ENCODE data around the gene CARMIL1. TPM values are rescaled to one million over a fixed set of nuclear protein-coding genes. Genes with fewer than 3 reads are reported as not detected.
"Not testable (repeated sequence)": the region's sequence is repeated elsewhere in the genome, so short reads cannot be mapped to it uniquely, and the experiment has no call there.

CARMIL1 gene
- total RNA-seq, 1 experiment from 2014 or later, result 25.2 TPM

DNA sequence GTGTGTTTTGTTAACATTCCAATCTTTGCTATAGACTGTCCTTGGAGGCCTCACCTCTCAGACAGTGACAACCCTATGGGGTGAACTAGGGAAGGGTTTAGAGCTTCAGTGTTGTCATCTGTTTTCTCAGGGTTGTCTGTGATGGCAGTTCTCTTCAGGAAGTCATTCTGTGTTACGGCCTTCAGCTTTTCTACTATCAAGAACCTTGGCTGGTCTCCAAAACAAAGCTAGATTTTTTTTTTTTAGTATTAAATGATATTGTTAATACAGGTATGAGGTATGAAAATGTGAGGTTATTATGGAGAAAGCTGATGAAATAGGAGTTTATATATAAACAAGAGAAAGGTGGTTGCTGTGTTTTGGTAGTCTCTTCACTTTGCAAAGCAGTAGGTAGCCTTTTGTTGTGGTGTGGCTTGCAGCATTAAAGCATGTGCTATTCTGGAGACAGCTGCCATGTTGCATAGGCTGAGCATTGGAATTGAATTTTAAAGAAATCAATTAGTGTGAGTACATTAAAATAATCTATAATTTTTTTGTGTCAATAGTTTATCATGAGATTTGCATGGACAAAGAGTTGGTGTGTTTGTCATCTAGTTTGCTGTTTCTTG is 162.6 kb downstream of the CARMIL1 start:
- TF ChIP-seq, protein P1, sequence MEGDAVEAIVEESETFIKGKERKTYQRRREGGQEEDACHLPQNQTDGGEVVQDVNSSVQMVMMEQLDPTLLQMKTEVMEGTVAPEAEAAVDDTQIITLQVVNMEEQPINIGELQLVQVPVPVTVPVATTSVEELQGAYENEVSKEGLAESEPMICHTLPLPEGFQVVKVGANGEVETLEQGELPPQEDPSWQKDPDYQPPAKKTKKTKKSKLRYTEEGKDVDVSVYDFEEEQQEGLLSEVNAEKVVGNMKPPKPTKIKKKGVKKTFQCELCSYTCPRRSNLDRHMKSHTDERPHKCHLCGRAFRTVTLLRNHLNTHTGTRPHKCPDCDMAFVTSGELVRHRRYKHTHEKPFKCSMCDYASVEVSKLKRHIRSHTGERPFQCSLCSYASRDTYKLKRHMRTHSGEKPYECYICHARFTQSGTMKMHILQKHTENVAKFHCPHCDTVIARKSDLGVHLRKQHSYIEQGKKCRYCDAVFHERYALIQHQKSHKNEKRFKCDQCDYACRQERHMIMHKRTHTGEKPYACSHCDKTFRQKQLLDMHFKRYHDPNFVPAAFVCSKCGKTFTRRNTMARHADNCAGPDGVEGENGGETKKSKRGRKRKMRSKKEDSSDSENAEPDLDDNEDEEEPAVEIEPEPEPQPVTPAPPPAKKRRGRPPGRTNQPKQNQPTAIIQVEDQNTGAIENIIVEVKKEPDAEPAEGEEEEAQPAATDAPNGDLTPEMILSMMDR (IDR thresholded peaks at IDR 0.05; ENCODE audit: unreplicated experiment), result no peak
- DNase-seq (ENCODE audit: unreplicated experiment), result no peak
- Mint-ChIP-seq H3K36me3 (ENCODE audit: insufficient read depth, unreplicated experiment) (peaks cover 8% of the 10 kb centered on the region), H3K27me3 (ENCODE audit: insufficient read depth, unreplicated experiment) (no peaks in the 10 kb centered on the region), H3K4me3 (ENCODE audit: unreplicated experiment) (no peak overlapping the region), H3K27ac (ENCODE audit: low read depth, unreplicated experiment) (no peak overlapping the region), H3K4me1 (ENCODE audit: insufficient read depth, unreplicated experiment) (no peaks in the 10 kb centered on the region), H3K9me3 (ENCODE audit: unreplicated experiment) (no peaks in the 10 kb centered on the region)
- CTCF ChIA-PET, result interaction anchor here (0.6 kb wide), 1 partner anchor 42 kb away, joined by 3 read pairs; no protein-coding TSS in a partner anchor
- intact Hi-C loops (cut with micrococcal nuclease), result no loop called here
- no TSS peak for BruUV-seq (replicated peaks)
- POLR2A ChIA-PET, result no interaction called here

DNA sequence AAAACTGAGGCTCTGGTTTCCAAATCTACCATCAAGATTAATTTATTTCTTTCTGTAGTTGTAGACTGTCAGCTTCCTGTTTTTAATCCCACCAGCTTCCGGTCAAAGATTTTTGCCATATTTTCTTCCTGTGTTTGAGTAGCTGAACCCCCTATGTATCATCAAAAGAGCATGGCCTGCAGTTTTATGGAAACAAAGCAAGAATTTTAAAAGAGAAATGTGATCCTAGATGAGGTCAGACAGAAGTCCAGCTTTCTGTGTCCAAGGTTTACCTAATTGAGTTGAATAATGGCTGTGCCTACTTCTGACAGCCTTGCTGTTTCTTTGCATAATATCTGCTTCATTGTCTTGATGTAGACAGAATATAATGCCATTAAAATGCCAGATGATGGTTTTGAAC is 163.7 kb downstream of the CARMIL1 start:
- H3K27ac Mint-ChIP-seq (ENCODE audit: low read depth, unreplicated experiment), result no peak overlapping the region
- CTCF ChIA-PET, result no interaction called here
- no peak overlapping the region for H3K4me3 Mint-ChIP-seq (ENCODE audit: unreplicated experiment)
- no peak for DNase-seq (ENCODE audit: unreplicated experiment)
- peaks cover 5% of the 10 kb centered on the region for H3K4me1 Mint-ChIP-seq (ENCODE audit: insufficient read depth, unreplicated experiment)
- intact Hi-C loops (cut with micrococcal nuclease), result no loop called here
- TF ChIP-seq, protein P1 (IDR thresholded peaks at IDR 0.05; ENCODE audit: unreplicated experiment), result no peak
- no peaks in the 10 kb centered on the region for H3K9me3 Mint-ChIP-seq (ENCODE audit: unreplicated experiment)
- no peaks in the 10 kb centered on the region for H3K27me3 Mint-ChIP-seq (ENCODE audit: insufficient read depth, unreplicated experiment)
- POLR2A ChIA-PET, result no interaction called here
- peaks cover 8% of the 10 kb centered on the region for H3K36me3 Mint-ChIP-seq (ENCODE audit: insufficient read depth, unreplicated experiment)
- no TSS peak for BruUV-seq (replicated peaks)

DNA sequence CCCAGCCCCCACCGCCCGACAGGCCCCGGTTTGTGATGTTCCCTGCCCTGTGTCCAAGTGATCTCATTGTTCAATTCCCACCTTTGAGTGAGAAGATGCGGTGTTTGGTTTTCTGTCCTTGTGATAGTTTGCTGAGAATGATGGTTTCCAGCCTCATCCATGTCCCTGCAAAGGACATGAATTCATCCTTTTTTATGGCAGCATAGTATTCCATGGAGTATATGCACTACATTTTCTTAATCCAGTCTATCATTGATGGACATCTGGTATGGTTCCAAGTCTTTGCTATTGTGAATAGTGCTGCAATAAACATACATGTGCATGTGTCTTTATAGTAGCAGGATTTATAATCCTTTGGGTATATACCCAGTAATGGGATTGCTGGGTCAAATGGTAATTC is 165.3 kb downstream of the CARMIL1 start:
- intact Hi-C loops (cut with micrococcal nuclease); BruUV-seq (replicated peaks); H3K27me3 Mint-ChIP-seq (ENCODE audit: insufficient read depth, unreplicated experiment); H3K36me3 Mint-ChIP-seq (ENCODE audit: insufficient read depth, unreplicated experiment); DNase-seq (ENCODE audit: unreplicated experiment); H3K27ac Mint-ChIP-seq (ENCODE audit: low read depth, unreplicated experiment); CTCF ChIA-PET; H3K9me3 Mint-ChIP-seq (ENCODE audit: unreplicated experiment); POLR2A ChIA-PET; H3K4me3 Mint-ChIP-seq (ENCODE audit: unreplicated experiment): not testable (repeated sequence)
- H3K4me1 Mint-ChIP-seq (ENCODE audit: insufficient read depth, unreplicated experiment), result peaks cover 20% of the 10 kb centered on the region

DNA sequence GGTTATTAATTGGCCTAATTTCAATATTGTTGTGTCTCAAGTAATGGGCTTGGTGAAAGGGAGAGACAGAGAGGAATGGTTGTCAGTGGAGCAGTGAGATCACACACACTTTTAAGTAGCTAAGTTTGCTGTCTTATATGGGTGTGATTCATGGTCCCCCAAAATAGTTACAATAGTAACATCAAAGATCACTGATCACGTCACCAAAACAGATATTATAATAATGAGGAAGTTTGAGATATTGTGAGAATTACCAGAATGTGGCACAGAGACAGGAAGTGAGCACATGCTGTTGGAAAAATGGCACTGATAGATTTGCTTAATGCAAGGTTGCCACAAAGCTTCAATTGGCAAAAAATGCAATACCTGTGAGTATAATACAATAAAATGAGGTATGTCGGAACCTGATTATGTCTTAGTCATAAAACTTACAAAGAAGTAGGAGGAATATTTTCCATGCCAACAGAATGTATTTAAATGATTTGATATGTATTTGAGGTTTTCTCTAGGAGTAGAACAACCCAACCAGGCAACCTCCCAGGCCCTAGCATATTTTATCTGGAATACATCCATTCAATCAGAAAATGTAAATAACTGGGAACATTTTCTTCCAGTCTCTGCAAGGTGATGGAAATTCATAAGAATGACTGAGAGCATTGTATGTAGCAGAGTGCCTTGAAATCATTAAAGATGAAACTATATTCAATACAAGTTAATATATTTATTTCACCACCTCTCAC is 167.8 kb downstream of the CARMIL1 start:
- peak overlapping the region; percentile 43 for H3K27ac Mint-ChIP-seq (ENCODE audit: low read depth, unreplicated experiment)
- TF ChIP-seq, protein P1 (IDR thresholded peaks at IDR 0.05; ENCODE audit: unreplicated experiment), result no peak
- H3K27me3 Mint-ChIP-seq (ENCODE audit: insufficient read depth, unreplicated experiment), result no peaks in the 10 kb centered on the region
- CTCF ChIA-PET, result interaction anchor here (1.1 to 1.2 kb wide), 2 partner anchors 11 to 168 kb away, joined by 3 read pairs; no protein-coding TSS in a partner anchor
- peaks cover 20% of the 10 kb centered on the region for H3K4me1 Mint-ChIP-seq (ENCODE audit: insufficient read depth, unreplicated experiment)
- intact Hi-C loops (cut with micrococcal nuclease), result no loop called here
- POLR2A ChIA-PET, result interaction anchor here (0.6 to 1.2 kb wide), 3 partner anchors 44 to 907 kb away, joined by 3 to 4 read pairs (median 3); no protein-coding TSS in a partner anchor
- H3K9me3 Mint-ChIP-seq (ENCODE audit: unreplicated experiment), result no peaks in the 10 kb centered on the region
- H3K36me3 Mint-ChIP-seq (ENCODE audit: insufficient read depth, unreplicated experiment), result peaks cover 8% of the 10 kb centered on the region
- H3K4me3 Mint-ChIP-seq (ENCODE audit: unreplicated experiment), result no peak overlapping the region
- BruUV-seq (replicated peaks), result no TSS peak
- DNase-seq (ENCODE audit: unreplicated experiment), result no peak
